Measurements from ENCODE around the gene IGSF23.

DNA sequence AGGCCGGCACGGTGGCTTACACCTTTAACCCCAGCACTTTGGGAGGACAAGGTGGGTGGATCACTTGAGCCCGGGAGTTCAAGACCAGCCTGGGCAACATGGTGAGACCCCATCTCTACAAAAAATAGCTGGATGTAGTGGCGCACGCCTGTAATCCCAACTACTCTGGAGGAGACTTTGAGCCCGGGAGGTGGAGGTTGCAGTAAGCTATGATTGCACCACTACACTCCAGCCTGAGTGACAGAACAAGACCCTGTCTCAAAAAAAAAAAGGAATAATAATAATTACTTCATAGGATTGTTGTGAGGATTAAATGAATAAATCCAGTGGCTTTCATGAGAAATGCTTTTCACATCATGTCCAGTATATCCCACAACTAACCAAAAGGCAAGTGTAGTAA is 8.0 kb downstream of the IGSF23 start:
- TF ChIP-seq EZH2 (IDR thresholded peaks at IDR 0.05; ENCODE audit: low read depth): no peak
- TF ChIP-seq, protein P1, sequence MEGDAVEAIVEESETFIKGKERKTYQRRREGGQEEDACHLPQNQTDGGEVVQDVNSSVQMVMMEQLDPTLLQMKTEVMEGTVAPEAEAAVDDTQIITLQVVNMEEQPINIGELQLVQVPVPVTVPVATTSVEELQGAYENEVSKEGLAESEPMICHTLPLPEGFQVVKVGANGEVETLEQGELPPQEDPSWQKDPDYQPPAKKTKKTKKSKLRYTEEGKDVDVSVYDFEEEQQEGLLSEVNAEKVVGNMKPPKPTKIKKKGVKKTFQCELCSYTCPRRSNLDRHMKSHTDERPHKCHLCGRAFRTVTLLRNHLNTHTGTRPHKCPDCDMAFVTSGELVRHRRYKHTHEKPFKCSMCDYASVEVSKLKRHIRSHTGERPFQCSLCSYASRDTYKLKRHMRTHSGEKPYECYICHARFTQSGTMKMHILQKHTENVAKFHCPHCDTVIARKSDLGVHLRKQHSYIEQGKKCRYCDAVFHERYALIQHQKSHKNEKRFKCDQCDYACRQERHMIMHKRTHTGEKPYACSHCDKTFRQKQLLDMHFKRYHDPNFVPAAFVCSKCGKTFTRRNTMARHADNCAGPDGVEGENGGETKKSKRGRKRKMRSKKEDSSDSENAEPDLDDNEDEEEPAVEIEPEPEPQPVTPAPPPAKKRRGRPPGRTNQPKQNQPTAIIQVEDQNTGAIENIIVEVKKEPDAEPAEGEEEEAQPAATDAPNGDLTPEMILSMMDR (conservative IDR thresholded peaks at IDR 0.05): no peak
